Keratinocyte (primary cell): ENCODE measurements around the gene IPMK.
"Not testable (repeated sequence)": the region's sequence is repeated elsewhere in the genome, so short reads cannot be mapped to it uniquely, and the experiment has no call there.

Experiments
- EZH2 ChIP-seq: IDR thresholded peaks from one replicate; pipeline ENCODE4 v1.6.1; 2012; ENCODE audit warnings: inconsistent platforms, mild to moderate bottlenecking, low read length, moderate library complexity
- TF ChIP-seq, protein P1 (sequence below), 3 experiments: IDR thresholded peaks in 1 of 3; conservative IDR thresholded peaks in 1 of 3; optimal IDR thresholded peaks in 1 of 3; 2 replicates in 2 of 3; 3 replicates in 1 of 3; pipeline versions ENCODE3 to v1.5.1; 2011; ENCODE audit warnings: low read length in 3 of 3, mild to moderate bottlenecking in 3 of 3, moderate library complexity in 2 of 3, control low read depth in 1 of 3, inconsistent platforms in 1 of 3; ENCODE audit not compliant: insufficient read depth in 2 of 3; ENCODE audit errors: extremely low read depth in 1 of 3

DNA sequence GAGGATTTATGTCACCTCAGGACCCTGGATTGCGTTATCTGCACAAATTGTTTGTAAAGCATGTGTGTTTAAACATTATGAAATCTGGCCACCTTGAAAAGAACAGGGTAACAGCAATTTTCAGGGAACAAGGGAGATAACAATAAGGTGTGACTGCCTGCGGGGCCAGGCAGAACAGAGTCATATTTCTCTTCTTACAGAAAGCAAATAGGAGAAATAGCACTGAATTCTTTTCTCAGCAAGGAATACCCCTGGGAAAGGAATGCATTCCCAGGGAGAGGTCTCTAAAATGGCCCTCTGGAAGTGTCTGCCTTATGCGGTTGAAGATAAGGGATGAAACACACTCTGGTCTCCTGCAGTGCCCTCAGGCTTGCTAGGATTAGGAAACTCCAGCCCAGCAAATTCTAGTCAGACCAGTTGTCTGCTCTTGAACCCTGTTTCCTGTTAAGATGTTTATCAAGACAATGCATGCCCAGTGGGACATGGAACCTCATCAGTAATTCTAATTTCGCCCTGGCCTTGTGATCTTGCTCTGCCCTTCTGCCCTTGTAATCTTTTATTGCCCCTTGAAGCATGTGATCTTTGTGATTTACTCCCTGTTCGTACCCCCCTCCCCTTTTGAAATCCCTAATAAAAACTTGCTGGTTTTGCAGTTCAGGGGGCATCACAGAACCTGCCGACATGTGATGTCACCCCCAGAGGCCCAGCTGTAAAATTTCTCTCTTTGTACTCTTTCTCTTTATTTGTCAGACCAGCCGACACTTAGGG lies 11.5 kb downstream of the IPMK start:
- TF ChIP-seq, protein P1, sequence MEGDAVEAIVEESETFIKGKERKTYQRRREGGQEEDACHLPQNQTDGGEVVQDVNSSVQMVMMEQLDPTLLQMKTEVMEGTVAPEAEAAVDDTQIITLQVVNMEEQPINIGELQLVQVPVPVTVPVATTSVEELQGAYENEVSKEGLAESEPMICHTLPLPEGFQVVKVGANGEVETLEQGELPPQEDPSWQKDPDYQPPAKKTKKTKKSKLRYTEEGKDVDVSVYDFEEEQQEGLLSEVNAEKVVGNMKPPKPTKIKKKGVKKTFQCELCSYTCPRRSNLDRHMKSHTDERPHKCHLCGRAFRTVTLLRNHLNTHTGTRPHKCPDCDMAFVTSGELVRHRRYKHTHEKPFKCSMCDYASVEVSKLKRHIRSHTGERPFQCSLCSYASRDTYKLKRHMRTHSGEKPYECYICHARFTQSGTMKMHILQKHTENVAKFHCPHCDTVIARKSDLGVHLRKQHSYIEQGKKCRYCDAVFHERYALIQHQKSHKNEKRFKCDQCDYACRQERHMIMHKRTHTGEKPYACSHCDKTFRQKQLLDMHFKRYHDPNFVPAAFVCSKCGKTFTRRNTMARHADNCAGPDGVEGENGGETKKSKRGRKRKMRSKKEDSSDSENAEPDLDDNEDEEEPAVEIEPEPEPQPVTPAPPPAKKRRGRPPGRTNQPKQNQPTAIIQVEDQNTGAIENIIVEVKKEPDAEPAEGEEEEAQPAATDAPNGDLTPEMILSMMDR (optimal IDR thresholded peaks at IDR 0.05 in 1 of 3, IDR thresholded peaks at IDR 0.05 in 1 of 3, conservative IDR thresholded peaks at IDR 0.05 in 1 of 3; ENCODE audit: extremely low read depth in 1 of 3, insufficient read depth in 2 of 3, low read length in 3 of 3): not testable (repeated sequence)
- TF ChIP-seq EZH2: not testable (repeated sequence)
